A673 (cell line): ENCODE data around the gene MICAL1. TPM values are rescaled to one million over a fixed set of nuclear protein-coding genes. Genes with fewer than 3 reads are reported as not detected.

Experiments
- BruUV-seq: library from RNA; stranded (reverse); fragments of 400-500 nt; replicated peaks from 2 replicates; lab custom pipeline; 2021; lab: Mats Ljungman, UMichigan
- CTCF ChIA-PET: fragments of 300-600 bp; sonication (Branson Sonifier 250); formaldehyde crosslinking; loops from one replicate; lab custom pipeline; 2022; ENCODE audit warnings: antibody characterized with exemption; lab: Charles Lee
- POLR2A ChIA-PET: fragments of 300-600 bp; sonication (Branson Sonifier 250); formaldehyde crosslinking; loops from one replicate; lab custom pipeline; 2022; ENCODE audit warnings: antibody characterized with exemption; ENCODE audit not compliant: low non-redundant PET; lab: Charles Lee
- DNase-seq: peaks from one replicate; pipeline ENCODE4 v3.0.0-alpha.2; 2015; ENCODE audit warnings: low spot score
- H3K27ac ChIP-seq: fragments of 200-600 bp; sonication (generic); 2 replicates; pipeline ENCODE4 v1.5.1; 2016; ENCODE audit warnings: mixed run types, low read depth, mild to moderate bottlenecking, mixed read lengths, antibody characterized with exemption, low read length; ENCODE audit not compliant: poor library complexity, severe bottlenecking
- H3K27me3 ChIP-seq: fragments of 200-600 bp; sonication (generic); replicated peaks from 2 replicates; pipeline ENCODE4 v1.6.1; 2017; ENCODE audit warnings: mixed run types, low read depth, mild to moderate bottlenecking, mixed read lengths, antibody characterized with exemption, low read length; ENCODE audit not compliant: insufficient read depth, poor library complexity
- H3K36me3 ChIP-seq: fragments of 200-600 bp; sonication (generic); 2 replicates; pipeline ENCODE4 v1.6.1; 2016; ENCODE audit warnings: mixed run types, mild to moderate bottlenecking, mixed read lengths, antibody characterized with exemption, low read length; ENCODE audit not compliant: insufficient read depth, poor library complexity, severe bottlenecking
- H3K4me1 ChIP-seq: fragments of 200-600 bp; sonication (generic); 2 replicates; pipeline ENCODE4 v1.6.1; 2017; ENCODE audit warnings: mixed run types, mild to moderate bottlenecking, mixed read lengths, antibody characterized with exemption, low read length; ENCODE audit not compliant: insufficient read depth, poor library complexity, severe bottlenecking
- H3K4me3 ChIP-seq: fragments of 200-600 bp; sonication (generic); 2 replicates; pipeline ENCODE4 v1.5.1; 2016; ENCODE audit warnings: low read depth, mixed run types, mild to moderate bottlenecking, mixed read lengths, low read length; ENCODE audit not compliant: poor library complexity, severe bottlenecking
- H3K9me3 ChIP-seq: fragments of 200-600 bp; sonication (generic); 2 replicates; pipeline ENCODE4 v1.6.1; 2016; ENCODE audit warnings: mixed run types, low read depth, mild to moderate bottlenecking, mixed read lengths, antibody characterized with exemption, low read length; ENCODE audit not compliant: poor library complexity, severe bottlenecking
- EZH2 ChIP-seq: fragments of 200-600 bp; sonication (generic); IDR thresholded peaks from 2 replicates; pipeline ENCODE4 v1.6.1; 2017; ENCODE audit warnings: borderline replicate concordance, low read depth, mild to moderate bottlenecking, mixed read lengths, antibody characterized with exemption, low read length; ENCODE audit not compliant: poor library complexity, severe bottlenecking
- intact Hi-C: fragments of 100-400 bp; cut with micrococcal nuclease; formaldehyde crosslinking; loops from one replicate; pipeline ENCODE4 v1.10.0; 2022; ENCODE audit not compliant: unreplicated experiment
- total RNA-seq: library from RNA; stranded (reverse); gene quantifications from 2 replicates; pipeline ENCODE4 v1.2.3, GENCODE V29; 2021
- TF ChIP-seq, protein P1 (sequence below): fragments of 300-800, 200-600 bp; sonication (generic); conservative IDR thresholded peaks from 2 replicates; pipeline ENCODE4 v1.5.1; 2017; ENCODE audit warnings: low read depth, mild to moderate bottlenecking, antibody characterized with exemption, low read length, moderate library complexity, mixed read lengths

The MICAL1 gene
- total RNA-seq, 1 experiment from 2014 or later = 4.8 TPM

DNA sequence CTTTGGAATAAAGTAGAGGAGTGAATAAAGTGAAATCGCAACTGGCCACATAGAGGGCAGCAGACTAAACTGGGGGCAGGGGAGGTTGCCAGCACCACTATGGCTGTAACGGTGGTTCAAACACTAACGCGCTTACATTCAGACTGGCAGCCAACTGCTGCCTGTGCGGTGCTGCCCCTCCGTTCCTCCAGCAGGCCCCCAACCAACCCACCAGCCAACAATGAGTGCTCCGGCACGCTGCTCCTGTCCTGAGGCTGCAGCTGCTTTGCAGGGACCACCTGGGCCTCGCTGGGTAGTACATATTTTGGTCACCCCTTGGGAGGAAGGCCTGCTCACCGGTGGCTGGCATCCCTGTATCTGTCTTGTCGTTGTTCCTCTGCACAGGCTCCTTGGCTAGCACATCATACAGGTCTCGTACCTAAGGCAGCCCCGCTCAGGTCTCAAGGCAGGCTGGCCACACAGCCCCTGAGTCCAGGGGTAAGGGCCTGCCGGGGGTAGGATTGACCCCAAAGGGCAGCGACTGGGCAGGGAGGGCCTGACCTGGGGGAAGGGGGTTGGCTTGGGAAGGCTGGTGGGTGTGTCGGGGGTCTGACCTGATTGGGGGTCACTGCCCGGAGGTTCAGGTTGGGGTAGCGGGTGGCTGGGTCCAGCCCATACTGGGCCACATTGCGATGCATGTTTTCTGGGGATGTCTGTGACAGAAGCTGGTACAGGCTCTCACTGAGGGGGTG is 6.3 kb downstream of the MICAL1 start:
- intact Hi-C loops = no loop called here
- no peak overlapping the region for H3K4me3 ChIP-seq
- H3K4me1 ChIP-seq = peaks cover 2% of the 10 kb centered on the region
- ChIA-PET POLR2A (no interaction called here), CTCF (no interaction called here)
- no peaks in the 10 kb centered on the region for H3K27me3 ChIP-seq
- BruUV-seq = no TSS peak
- H3K9me3 ChIP-seq = no peaks in the 10 kb centered on the region
- TF ChIP-seq, protein P1, sequence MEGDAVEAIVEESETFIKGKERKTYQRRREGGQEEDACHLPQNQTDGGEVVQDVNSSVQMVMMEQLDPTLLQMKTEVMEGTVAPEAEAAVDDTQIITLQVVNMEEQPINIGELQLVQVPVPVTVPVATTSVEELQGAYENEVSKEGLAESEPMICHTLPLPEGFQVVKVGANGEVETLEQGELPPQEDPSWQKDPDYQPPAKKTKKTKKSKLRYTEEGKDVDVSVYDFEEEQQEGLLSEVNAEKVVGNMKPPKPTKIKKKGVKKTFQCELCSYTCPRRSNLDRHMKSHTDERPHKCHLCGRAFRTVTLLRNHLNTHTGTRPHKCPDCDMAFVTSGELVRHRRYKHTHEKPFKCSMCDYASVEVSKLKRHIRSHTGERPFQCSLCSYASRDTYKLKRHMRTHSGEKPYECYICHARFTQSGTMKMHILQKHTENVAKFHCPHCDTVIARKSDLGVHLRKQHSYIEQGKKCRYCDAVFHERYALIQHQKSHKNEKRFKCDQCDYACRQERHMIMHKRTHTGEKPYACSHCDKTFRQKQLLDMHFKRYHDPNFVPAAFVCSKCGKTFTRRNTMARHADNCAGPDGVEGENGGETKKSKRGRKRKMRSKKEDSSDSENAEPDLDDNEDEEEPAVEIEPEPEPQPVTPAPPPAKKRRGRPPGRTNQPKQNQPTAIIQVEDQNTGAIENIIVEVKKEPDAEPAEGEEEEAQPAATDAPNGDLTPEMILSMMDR = no peak
- H3K36me3 ChIP-seq = no peaks in the 10 kb centered on the region
- H3K27ac ChIP-seq = no peak overlapping the region
- DNase-seq = no peak

DNA sequence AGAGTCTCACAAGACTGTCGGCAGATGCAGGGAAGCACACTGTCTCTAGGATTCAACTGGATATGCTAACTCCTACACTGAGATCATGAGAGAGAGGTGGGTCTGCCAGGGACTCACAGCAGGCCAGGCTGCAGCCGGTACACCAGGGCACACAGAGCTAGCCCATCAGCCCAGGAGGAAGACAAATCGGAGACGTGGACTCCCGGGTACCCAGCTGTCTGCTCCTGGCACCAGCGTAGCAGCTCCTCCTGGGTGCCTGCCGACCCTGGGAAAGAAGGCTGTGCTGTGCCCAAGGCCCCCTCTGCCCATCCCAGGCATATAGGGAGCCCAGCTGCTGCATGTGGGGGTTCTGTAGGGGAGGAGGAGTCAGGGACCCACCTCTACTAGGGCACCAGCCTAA is 7.0 kb downstream of the MICAL1 start:
- H3K36me3 ChIP-seq = no peaks in the 10 kb centered on the region
- H3K4me1 ChIP-seq = no peaks in the 10 kb centered on the region
- H3K4me3 ChIP-seq = no peak overlapping the region
- TF ChIP-seq EZH2 = no peak
- TF ChIP-seq, protein P1 = no peak
- CTCF ChIA-PET = no interaction called here
- no peaks in the 10 kb centered on the region for H3K27me3 ChIP-seq
- BruUV-seq = no TSS peak
- no peaks in the 10 kb centered on the region for H3K9me3 ChIP-seq
- DNase-seq = no peak
- POLR2A ChIA-PET = interaction anchor here (0.5 to 0.6 kb wide), 2 partner anchors 8 to 1194 kb away, joined by 4 to 15 read pairs; partner anchors contain the start of genes PPIL6 and SMPD2
- H3K27ac ChIP-seq = no peak overlapping the region
- intact Hi-C loops = no loop called here

DNA sequence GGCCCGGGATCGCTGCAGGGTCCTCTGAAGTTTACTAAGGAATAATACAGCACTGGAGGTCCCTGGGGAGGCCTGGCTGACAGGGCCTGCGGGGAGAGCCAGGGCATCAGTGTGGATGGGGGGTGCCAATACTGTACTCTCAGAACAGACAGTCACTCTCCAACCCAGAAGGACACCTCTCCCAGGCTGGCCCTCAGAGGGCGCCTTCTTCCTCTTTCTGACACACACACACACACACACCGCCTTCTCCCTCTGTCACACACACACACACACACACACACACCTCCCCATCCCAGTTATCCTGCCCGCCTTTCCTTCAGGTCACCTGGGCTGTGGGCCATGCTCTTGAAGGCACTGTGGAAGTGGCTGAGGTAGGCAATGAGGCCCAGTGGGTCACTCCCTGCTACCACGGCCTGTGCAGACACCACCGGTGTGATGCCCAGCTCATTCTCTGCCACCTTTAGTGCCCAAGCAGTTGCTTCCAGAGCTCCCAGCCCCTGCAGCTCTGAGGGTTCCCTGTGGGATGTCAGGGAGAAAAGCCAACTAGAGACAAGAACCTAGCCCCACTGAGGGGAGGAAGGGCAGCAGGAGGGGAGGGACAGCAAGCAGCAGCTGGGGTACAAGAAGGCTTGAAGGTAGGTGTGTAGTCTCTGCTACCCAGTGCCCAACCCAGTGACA is 7.6 kb downstream of the MICAL1 start:
- Histone ChIP-seq H3K27ac (no peak overlapping the region), H3K27me3 (no peaks in the 10 kb centered on the region), H3K36me3 (no peaks in the 10 kb centered on the region), H3K4me3 (no peak overlapping the region), H3K4me1 (no peaks in the 10 kb centered on the region), H3K9me3 (no peaks in the 10 kb centered on the region)
- ChIA-PET CTCF (no interaction called here), POLR2A (interaction anchor here (0.5 to 0.6 kb wide), 2 partner anchors 7 to 1194 kb away, joined by 4 to 15 read pairs; partner anchors contain the start of genes PPIL6 and SMPD2)
- intact Hi-C loops = no loop called here
- no peak for DNase-seq
- no peak for TF ChIP-seq EZH2
- TF ChIP-seq, protein P1 = no peak
- no TSS peak for BruUV-seq
